Cardiac fibroblast (primary cell): ENCODE data around the gene SH3RF1.

Experiments used
- DNase-seq, 2 donors: peaks; one replicate each; pipeline versions ENCODE4 v3.0.0 to v3.0.0-alpha.2; 2010; ENCODE audit warnings: low read depth in 2 of 2
- H3K4me3 ChIP-seq, 2 donors: replicated peaks in 1 of 2; 1 replicate in 1 of 2; 2 replicates in 1 of 2; pipeline ENCODE4 v1.5.1; 2011; ENCODE audit warnings: low read depth in 2 of 2, low read length in 2 of 2, mild to moderate bottlenecking in 2 of 2, moderate library complexity in 1 of 2
- CTCF ChIP-seq: IDR thresholded peaks from one replicate; pipeline ENCODE4 v1.5.1; 2011; ENCODE audit warnings: low read depth, mild to moderate bottlenecking, low read length, inconsistent platforms

Gene SH3RF1

DNA sequence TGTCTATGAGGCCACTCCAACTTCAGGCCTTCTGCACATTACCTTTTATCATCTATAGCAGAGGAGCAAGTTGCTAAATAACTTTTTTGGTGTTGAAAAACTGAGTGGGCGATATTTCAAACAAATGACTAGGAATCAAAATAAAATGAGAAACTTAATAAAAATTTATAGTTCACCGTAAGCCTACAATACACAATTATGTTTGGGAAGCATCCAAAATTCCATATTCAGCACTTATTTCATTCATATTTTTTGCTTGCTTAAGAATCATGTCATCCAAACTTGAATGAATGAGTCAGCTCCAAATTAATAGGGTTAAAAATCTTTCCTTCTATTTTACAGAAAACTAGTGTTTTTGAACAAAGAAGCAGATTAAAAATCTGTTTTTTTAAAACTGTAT lies 119.1 kb downstream of the SH3RF1 start:
- no peak for TF ChIP-seq CTCF
- H3K4me3 ChIP-seq, result no peak overlapping the region
- DNase-seq, result peak; percentile 49 to 82

DNA sequence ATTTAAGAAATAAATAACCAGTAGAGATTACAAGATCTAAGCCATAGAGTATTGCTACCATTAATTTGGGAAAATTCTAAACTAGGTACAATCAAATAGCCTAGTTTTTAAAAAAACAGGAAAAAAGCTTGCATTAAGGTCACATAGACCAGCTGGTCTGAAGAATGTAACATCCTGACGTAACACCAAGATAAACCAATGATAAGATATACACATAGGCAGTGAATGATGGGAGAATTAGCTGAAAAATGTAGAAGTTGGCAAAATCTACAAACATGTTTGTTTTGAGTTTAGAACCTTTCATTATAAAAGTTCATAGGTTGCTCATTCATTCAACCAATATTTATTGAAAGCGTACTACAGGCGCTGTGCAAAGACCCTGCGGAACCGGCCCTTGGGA lies 120.0 kb downstream of the SH3RF1 start:
- no peak overlapping the region for H3K4me3 ChIP-seq
- TF ChIP-seq CTCF, result no peak
- peak in 1 of 2 donors; percentile 19 for DNase-seq

DNA sequence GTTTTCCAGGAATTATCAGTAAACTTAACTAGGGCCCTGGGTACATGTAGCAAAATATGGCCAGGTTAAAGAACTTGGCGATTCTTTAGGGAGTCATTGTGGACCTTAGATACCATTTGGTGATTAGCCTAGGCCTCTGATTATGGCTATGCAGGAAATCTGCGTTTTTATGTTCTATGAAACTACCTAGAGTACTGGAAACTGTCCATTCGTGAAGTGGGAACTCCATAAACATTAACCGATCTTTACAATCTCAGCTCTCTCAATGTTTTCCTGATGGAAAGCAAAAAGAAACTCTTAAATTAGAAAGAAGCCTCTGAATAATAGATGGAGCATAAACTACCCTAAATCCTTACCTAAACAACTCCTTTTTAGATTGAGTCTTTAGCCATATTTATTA lies 121.9 kb downstream of the SH3RF1 start:
- H3K4me3 ChIP-seq, result no peak overlapping the region
- TF ChIP-seq CTCF, result no peak
- DNase-seq, result no peak

DNA sequence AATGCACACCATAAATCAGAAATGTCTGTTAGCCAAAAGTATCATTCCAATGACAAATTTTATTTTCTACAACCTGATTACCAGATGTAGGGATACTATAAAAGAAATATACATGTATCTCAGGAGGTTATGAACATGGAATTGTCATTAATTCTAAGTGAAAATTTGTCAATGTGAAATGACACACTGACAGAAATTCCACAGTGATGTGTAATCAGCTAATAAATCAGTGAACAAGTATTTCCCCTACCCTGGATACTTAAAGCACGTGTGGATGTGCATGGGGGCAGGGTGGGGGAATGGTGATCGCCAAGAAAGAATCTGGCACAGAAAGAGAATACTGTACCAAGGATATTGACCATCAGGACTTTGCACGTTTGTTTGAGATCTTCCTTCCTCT lies 123.6 kb downstream of the SH3RF1 start:
- H3K4me3 ChIP-seq, result no peak overlapping the region
- TF ChIP-seq CTCF, result no peak
- peak in 1 of 2 donors; percentile 39 for DNase-seq

DNA sequence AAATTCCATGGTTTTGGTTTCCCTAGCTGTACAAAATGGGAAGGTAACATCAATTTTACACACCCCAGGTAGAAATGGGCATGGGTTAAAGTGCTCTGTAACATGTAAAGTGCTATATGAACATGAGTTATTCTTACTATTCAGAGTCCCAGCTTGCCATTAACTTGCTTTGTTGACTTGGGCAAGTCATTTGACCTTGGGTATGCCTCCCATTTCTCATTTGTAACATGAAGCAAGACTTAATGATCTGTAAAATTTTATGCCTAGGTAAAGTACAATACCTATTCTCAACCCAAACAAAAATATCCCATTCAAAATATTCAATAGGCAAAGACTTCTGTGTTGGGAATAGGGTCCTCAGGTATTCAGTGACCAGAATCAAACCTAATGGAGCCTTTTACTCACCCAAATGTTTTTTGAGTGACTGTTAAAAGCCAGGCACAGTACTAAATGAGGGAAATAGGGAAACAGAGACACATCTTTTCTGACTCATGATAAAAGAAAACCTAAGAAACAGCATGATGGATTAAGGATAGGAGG lies 126.6 kb downstream of the SH3RF1 start:
- no peak for TF ChIP-seq CTCF
- H3K4me3 ChIP-seq, result no peak overlapping the region
- DNase-seq, result no peak

DNA sequence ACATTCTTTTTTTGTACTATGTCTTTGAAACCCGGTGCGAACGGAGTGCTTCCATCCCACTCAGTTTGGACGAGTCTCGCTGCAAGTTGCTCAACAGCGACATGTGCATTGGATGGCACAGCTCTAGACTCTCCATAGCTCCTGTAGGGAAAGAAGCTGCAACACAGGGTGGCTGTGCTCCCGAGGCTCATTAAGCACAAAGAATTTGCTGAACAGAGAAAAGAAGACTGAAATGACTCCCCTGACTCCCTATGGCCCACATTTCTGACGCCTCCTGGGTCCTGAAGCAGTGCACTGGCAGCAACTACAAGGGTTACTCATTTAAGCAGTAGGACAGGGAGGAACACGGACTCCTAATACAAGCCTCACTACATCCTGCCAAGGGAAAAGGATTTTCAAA lies 127.4 kb downstream of the SH3RF1 start:
- no peak for DNase-seq
- no peak for TF ChIP-seq CTCF
- H3K4me3 ChIP-seq, result no peak overlapping the region

GRCh38 chr4:169142906-169143305 lies 127.8 kb downstream of the SH3RF1 start:
- no peak overlapping the region for H3K4me3 ChIP-seq
- no peak for DNase-seq
- TF ChIP-seq CTCF, result no peak
